HCT116 (cell line): ENCODE results near the gene BPTF. TPM values are rescaled to one million over a fixed set of nuclear protein-coding genes. Genes with fewer than 3 reads are reported as not detected.

ENCODE experiments used
- ATAC-seq: fragments of 200-7000 bp; cut with Tn5 transposase; 2 replicates; pipeline ENCODE4 v1.9.1; 2020; ENCODE audit warnings: mild to moderate bottlenecking, moderate library complexity
- BruUV-seq: library from RNA; stranded (reverse); fragments of 400-500 nt; replicated peaks from 2 replicates; lab custom pipeline; 2021; lab: Mats Ljungman, UMichigan
- CTCF ChIA-PET: fragments of 300-600 bp; sonication (Branson Sonifier 250); formaldehyde crosslinking; loops from one replicate; lab custom pipeline; 2021; ENCODE audit warnings: antibody characterized with exemption; lab: Charles Lee
- POLR2A ChIA-PET: fragments of 300-600, 350-600 bp; sonication (Branson Sonifier 250); formaldehyde crosslinking; loops from one replicate; lab custom pipeline; 2021; ENCODE audit warnings: antibody characterized with exemption; lab: Charles Lee
- RAD21 ChIA-PET, 2 experiments: fragments of 300-600 bp; sonication (Branson Sonifier 250); formaldehyde crosslinking; loops; one replicate each; lab custom pipeline; 2023; ENCODE audit warnings: low total read pairs in 2 of 2; ENCODE audit not compliant: uncharacterized antibody in 2 of 2, unreplicated experiment in 2 of 2, low non-redundant PET in 1 of 2; lab: Charles Lee
- DNase-seq: peaks from one replicate; pipeline ENCODE4 v3.0.0-alpha.2; 2010; ENCODE audit warnings: low read depth, low spot score
- H2AFZ ChIP-seq: fragments of 200-600 bp; shearing (Covaris generic), sonication (generic); 2 replicates; pipeline ENCODE4 v1.6.1; 2017; ENCODE audit warnings: low read depth, mixed run types, mixed read lengths, antibody characterized with exemption, low read length; ENCODE audit not compliant: poor library complexity, severe bottlenecking
- H3K27ac ChIP-seq: 2 replicates; pipeline ENCODE4 v1.5.1; 2012; ENCODE audit warnings: low read depth, low read length
- H3K27me3 ChIP-seq: fragments of 200-600 bp; sonication (generic); 2 replicates; pipeline ENCODE4 v1.6.1; 2016; ENCODE audit warnings: mixed run types, low read length, mixed read lengths; ENCODE audit not compliant: insufficient read depth
- H3K36me3 ChIP-seq, 2 experiments: fragments of 200-500 bp in 1 of 2; fragments of 200-600 bp in 1 of 2; sonication (Bioruptor generic) in 1 of 2; sonication (generic) in 1 of 2; 2 replicates each; pipeline versions ENCODE4 v1.5.1 to v1.6.1; 2014 to 2016; ENCODE audit warnings: low read length in 2 of 2, inconsistent platforms in 1 of 2, mixed read lengths in 1 of 2, mixed run types in 1 of 2; ENCODE audit not compliant: insufficient read depth in 2 of 2, control insufficient read depth in 1 of 2
- H3K4me1 ChIP-seq, 2 experiments: fragments of 200-600 bp in 1 of 2; sonication (generic) in 1 of 2; 2 replicates each; pipeline versions ENCODE4 v1.5.1 to v1.6.1; 2012 to 2017; ENCODE audit warnings: low read length in 2 of 2, inconsistent platforms in 1 of 2, mild to moderate bottlenecking in 1 of 2, mixed read lengths in 1 of 2, mixed run types in 1 of 2, moderate library complexity in 1 of 2; ENCODE audit not compliant: insufficient read depth in 2 of 2, control insufficient read depth in 1 of 2
- H3K4me2 ChIP-seq: fragments of 200-600 bp; sonication (generic); 2 replicates; pipeline ENCODE4 v1.6.1; 2017; ENCODE audit warnings: mixed run types, low read length, mixed read lengths
- H3K4me3 ChIP-seq, 2 experiments: fragments of 200-600 bp in 1 of 2; sonication (generic) in 1 of 2; replicated peaks in 1 of 2; 2 replicates each; pipeline ENCODE4 v1.5.1; 2011 to 2016; ENCODE audit warnings: low read length in 2 of 2, control low read depth in 1 of 2, low read depth in 1 of 2, mild to moderate bottlenecking in 1 of 2, mixed read lengths in 1 of 2, mixed run types in 1 of 2
- H3K79me2 ChIP-seq: fragments of 200-600 bp; sonication (generic); 2 replicates; pipeline ENCODE4 v1.6.1; 2017; ENCODE audit warnings: mild to moderate bottlenecking, mixed run types, low read length, moderate library complexity, mixed read lengths; ENCODE audit not compliant: insufficient read depth
- H3K9ac ChIP-seq: fragments of 200-600 bp; sonication (generic); 2 replicates; pipeline ENCODE4 v1.6.1; 2016; ENCODE audit warnings: low read length, mixed read lengths
- H3K9me2 ChIP-seq: fragments of 200-600 bp; sonication (generic), shearing (Covaris generic); 2 replicates; pipeline ENCODE4 v1.6.1; 2017; ENCODE audit warnings: mixed run types, mild to moderate bottlenecking, moderate library complexity; ENCODE audit not compliant: insufficient read depth
- H3K9me3 ChIP-seq, 2 experiments: fragments of 200-500 bp in 1 of 2; fragments of 200-600 bp in 1 of 2; sonication (Bioruptor generic) in 1 of 2; sonication (generic) in 1 of 2; 2 replicates each; pipeline ENCODE4 v1.6.1; 2014 to 2017; ENCODE audit warnings: low read length in 2 of 2, mixed read lengths in 2 of 2, inconsistent platforms in 1 of 2, low read depth in 1 of 2, mild to moderate bottlenecking in 1 of 2, mixed run types in 1 of 2, moderate library complexity in 1 of 2; ENCODE audit not compliant: control insufficient read depth in 1 of 2, insufficient read depth in 1 of 2
- H4K20me1 ChIP-seq: fragments of 200-600 bp; sonication (generic), shearing (Covaris generic); 2 replicates; pipeline ENCODE4 v1.6.1; 2017; ENCODE audit warnings: mixed run types, mild to moderate bottlenecking, moderate library complexity; ENCODE audit not compliant: insufficient read depth
- ATF3 ChIP-seq: IDR thresholded peaks from 2 replicates; pipeline ENCODE4 v1.6.1; 2012
- CBX3 ChIP-seq: IDR thresholded peaks from 2 replicates; pipeline ENCODE4 v1.6.1; 2012; ENCODE audit warnings: low read depth
- CTCF ChIP-seq, 3 experiments: fragments of 200-600 bp in 1 of 3; sonication (generic) in 1 of 3; IDR thresholded peaks in 2 of 3; conservative IDR thresholded peaks in 1 of 3; 2 replicates each; pipeline ENCODE4 v1.5.1; 2012 to 2017; ENCODE audit warnings: low read depth in 2 of 3, low read length in 2 of 3, antibody characterized with exemption in 1 of 3, borderline replicate concordance in 1 of 3, control low read depth in 1 of 3, mild to moderate bottlenecking in 1 of 3, mixed read lengths in 1 of 3, mixed run types in 1 of 3, moderate library complexity in 1 of 3; ENCODE audit not compliant: insufficient read depth in 1 of 3
- EZH2 ChIP-seq: fragments of 200-600 bp; sonication (generic); IDR thresholded peaks from 2 replicates; pipeline ENCODE4 v1.6.1; 2017; ENCODE audit warnings: antibody characterized with exemption, mixed run types
- EZH2phosphoT487 ChIP-seq: fragments of 200-600 bp; IDR thresholded peaks from 2 replicates; pipeline ENCODE4 v1.6.1; 2018; ENCODE audit warnings: antibody characterized with exemption, borderline replicate concordance
- FOSL1 ChIP-seq: IDR thresholded peaks from 2 replicates; pipeline ENCODE4 v1.6.1; 2012; ENCODE audit warnings: low read depth
- MAX ChIP-seq: IDR thresholded peaks from 2 replicates; pipeline ENCODE4 v1.6.1; 2012
- POLR2A ChIP-seq: IDR thresholded peaks from 2 replicates; pipeline ENCODE4 v1.7.0; 2011; ENCODE audit warnings: borderline replicate concordance; ENCODE audit not compliant: insufficient read depth, insufficient read length; ENCODE audit errors: extremely low read depth
- REST ChIP-seq: IDR thresholded peaks from 2 replicates; pipeline ENCODE4 v1.6.1; 2012; ENCODE audit warnings: low read depth
- SIN3A ChIP-seq: IDR thresholded peaks from 2 replicates; pipeline ENCODE4 v1.6.1; 2012; ENCODE audit warnings: low read depth
- SP1 ChIP-seq: IDR thresholded peaks from 2 replicates; pipeline ENCODE4 v1.6.1; 2012; ENCODE audit warnings: low read depth
- TCF7L2 ChIP-seq: IDR thresholded peaks from 2 replicates; pipeline ENCODE4 v1.7.0; 2011; ENCODE audit warnings: borderline replicate concordance, inconsistent platforms; ENCODE audit not compliant: insufficient read depth, insufficient read length; ENCODE audit errors: extremely low read depth
- YY1 ChIP-seq: IDR thresholded peaks from 2 replicates; pipeline ENCODE4 v1.6.1; 2011; ENCODE audit warnings: low read length, low read depth, moderate library complexity, mild to moderate bottlenecking; ENCODE audit not compliant: insufficient replicate concordance; ENCODE audit errors: extremely low read depth
- ZBTB33 ChIP-seq: IDR thresholded peaks from 2 replicates; pipeline ENCODE4 v1.6.1; 2011; ENCODE audit warnings: mild to moderate bottlenecking, low read length, moderate library complexity; ENCODE audit not compliant: insufficient replicate concordance; ENCODE audit errors: extremely low read depth
- intact Hi-C: fragments of 100-400 bp; cut with micrococcal nuclease; formaldehyde crosslinking; loops from 2 replicates; pipeline ENCODE4 v1.10.0; 2022
- total RNA-seq: library from RNA; stranded (reverse); gene quantifications from one replicate; pipeline ENCODE4 v1.2.1, GENCODE V29; 2021; ENCODE audit not compliant: unreplicated experiment

Gene BPTF
- total RNA-seq, 1 experiment from 2014 or later = 114 TPM

- intact Hi-C loops = no loop called here
- Histone ChIP-seq H3K4me3 (no peak overlapping the region), H3K27ac (no peak overlapping the region), H3K36me3 (peaks cover 6 to 10% of the 10 kb centered on the region in 2 experiments), H3K9ac (no peak overlapping the region), H3K4me2 (no peak overlapping the region), H2AFZ (no peak overlapping the region), H3K27me3 (no peaks in the 10 kb centered on the region), H3K4me1 (no peaks in the 10 kb centered on the region), H3K9me2 (no peaks in the 10 kb centered on the region), H3K9me3 (no peaks in the 10 kb centered on the region), H3K79me2 (peaks cover 100% of the 10 kb centered on the region), H4K20me1 (peaks cover 12% of the 10 kb centered on the region; the same call in 1 of the 2 replicates)
- POLR2A ChIA-PET = no interaction called here
- no peak for DNase-seq
- RAD21 ChIA-PET = no interaction called here
- BruUV-seq = no TSS peak
- CTCF ChIA-PET = no interaction called here
- TF ChIP-seq CTCF (IDR thresholded peaks at IDR 0.05 in 2 of 3, conservative IDR thresholded peaks at IDR 0.05 in 1 of 3; ENCODE audit: borderline replicate concordance in 1 of 3, insufficient read depth in 1 of 3, low read depth in 2 of 3, low read length in 2 of 3) = no peak
- TF ChIP-seq EZH2 = no peak
- TF ChIP-seq POLR2A = no peak
- no peak for TF ChIP-seq REST
- TF ChIP-seq SP1 = no peak
- TF ChIP-seq ZBTB33 = no peak
- no peak for TF ChIP-seq CBX3
- TF ChIP-seq EZH2phosphoT487 = no peak
- no peak for TF ChIP-seq SIN3A
- TF ChIP-seq FOSL1 = no peak
- TF ChIP-seq TCF7L2 = no peak
- TF ChIP-seq ATF3 = no peak
- TF ChIP-seq MAX = no peak
- no peak for TF ChIP-seq YY1
- ATAC-seq = no peak
These were observed 30.4 kb downstream of the BPTF start for GRCh38 chr17:67855504-67856324.
